Measurements from ENCODE around the gene NME2. TPM values are rescaled to one million over a fixed set of nuclear protein-coding genes. Genes with fewer than 3 reads are reported as not detected.

Gene NME2
- polyA plus RNA-seq, 1 donor from 2014 or later: 127 TPM

GRCh38 chr17:51180486-51180885 is 14.3 kb downstream of the NME2 start:
- Histone ChIP-seq H3K4me2 (ENCODE audit: low read length) (no peak overlapping the region), H3K79me2 (replicated peaks; ENCODE audit: insufficient read depth, low read length) (no peaks in the 10 kb centered on the region), H4K20me1 (ENCODE audit: insufficient read depth) (no peaks in the 10 kb centered on the region), H3K27ac (ENCODE audit: low read length) (no peak overlapping the region), H2AFZ (ENCODE audit: low read depth, low read length) (no peak overlapping the region), H3K9me3 (ENCODE audit: low read length) (no peaks in the 10 kb centered on the region), H3K9ac (ENCODE audit: low read length) (no peak overlapping the region), H3K27me3 (ENCODE audit: insufficient read depth, low read depth, low read length) (no peaks in the 10 kb centered on the region), H3K4me3 (ENCODE audit: low read length) (no peak overlapping the region), H3F3A (ENCODE audit: insufficient read depth, low read length, poor library complexity, severe bottlenecking) (no peaks in the 10 kb centered on the region), H3K9me2 (ENCODE audit: insufficient read depth, low read length) (no peaks in the 10 kb centered on the region), H3K36me3 (ENCODE audit: insufficient read depth, low read length) (peaks cover 17% of the 10 kb centered on the region)
- TF ChIP-seq RAD21 (conservative IDR thresholded peaks at IDR 0.05) (no peak), EP300 (conservative IDR thresholded peaks at IDR 0.05; ENCODE audit: poor library complexity, severe bottlenecking) (no peak), TAF1 (IDR thresholded peaks at IDR 0.05; ENCODE audit: low read depth) (no peak), REST (IDR thresholded peaks at IDR 0.05; ENCODE audit: borderline replicate concordance) (no peak), EZH2 (IDR thresholded peaks at IDR 0.05; ENCODE audit: borderline replicate concordance, insufficient read depth, low read length, poor library complexity, severe bottlenecking) (no peak), SMC3 (conservative IDR thresholded peaks at IDR 0.05; ENCODE audit: poor library complexity) (no peak)

GRCh38 chr17:51184124-51184523 is 17.9 kb downstream of the NME2 start:
- H3K27ac ChIP-seq (ENCODE audit: low read length): no peak overlapping the region
- H3K79me2 ChIP-seq (replicated peaks; ENCODE audit: insufficient read depth, low read length): no peaks in the 10 kb centered on the region
- H3K9me3 ChIP-seq (ENCODE audit: low read length): no peaks in the 10 kb centered on the region
- H4K20me1 ChIP-seq (ENCODE audit: insufficient read depth): no peaks in the 10 kb centered on the region
- no peak overlapping the region for H3K4me2 ChIP-seq (ENCODE audit: low read length)
- peaks cover 18% of the 10 kb centered on the region for H3K36me3 ChIP-seq (ENCODE audit: insufficient read depth, low read length)
- H3K9me2 ChIP-seq (ENCODE audit: insufficient read depth, low read length): no peaks in the 10 kb centered on the region
- no peak overlapping the region for H3K9ac ChIP-seq (ENCODE audit: low read length)
- no peak for TF ChIP-seq REST (IDR thresholded peaks at IDR 0.05; ENCODE audit: borderline replicate concordance)
- no peak for TF ChIP-seq SMC3 (conservative IDR thresholded peaks at IDR 0.05; ENCODE audit: poor library complexity)
- TF ChIP-seq POLR2AphosphoS5 (IDR thresholded peaks at IDR 0.05): no peak
- no peak for TF ChIP-seq TAF1 (IDR thresholded peaks at IDR 0.05; ENCODE audit: low read depth)
- no peak for TF ChIP-seq EZH2 (IDR thresholded peaks at IDR 0.05; ENCODE audit: borderline replicate concordance, insufficient read depth, low read length, poor library complexity, severe bottlenecking)
- no peak for TF ChIP-seq MXI1 (conservative IDR thresholded peaks at IDR 0.05; ENCODE audit: poor library complexity, severe bottlenecking)
- no peak for TF ChIP-seq EP300 (conservative IDR thresholded peaks at IDR 0.05; ENCODE audit: poor library complexity, severe bottlenecking)
- no peak for TF ChIP-seq RAD21 (conservative IDR thresholded peaks at IDR 0.05)
- TF ChIP-seq, protein P1, sequence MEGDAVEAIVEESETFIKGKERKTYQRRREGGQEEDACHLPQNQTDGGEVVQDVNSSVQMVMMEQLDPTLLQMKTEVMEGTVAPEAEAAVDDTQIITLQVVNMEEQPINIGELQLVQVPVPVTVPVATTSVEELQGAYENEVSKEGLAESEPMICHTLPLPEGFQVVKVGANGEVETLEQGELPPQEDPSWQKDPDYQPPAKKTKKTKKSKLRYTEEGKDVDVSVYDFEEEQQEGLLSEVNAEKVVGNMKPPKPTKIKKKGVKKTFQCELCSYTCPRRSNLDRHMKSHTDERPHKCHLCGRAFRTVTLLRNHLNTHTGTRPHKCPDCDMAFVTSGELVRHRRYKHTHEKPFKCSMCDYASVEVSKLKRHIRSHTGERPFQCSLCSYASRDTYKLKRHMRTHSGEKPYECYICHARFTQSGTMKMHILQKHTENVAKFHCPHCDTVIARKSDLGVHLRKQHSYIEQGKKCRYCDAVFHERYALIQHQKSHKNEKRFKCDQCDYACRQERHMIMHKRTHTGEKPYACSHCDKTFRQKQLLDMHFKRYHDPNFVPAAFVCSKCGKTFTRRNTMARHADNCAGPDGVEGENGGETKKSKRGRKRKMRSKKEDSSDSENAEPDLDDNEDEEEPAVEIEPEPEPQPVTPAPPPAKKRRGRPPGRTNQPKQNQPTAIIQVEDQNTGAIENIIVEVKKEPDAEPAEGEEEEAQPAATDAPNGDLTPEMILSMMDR (IDR thresholded peaks at IDR 0.05; ENCODE audit: poor library complexity, severe bottlenecking): no peak
- H3F3A ChIP-seq (ENCODE audit: insufficient read depth, low read length, poor library complexity, severe bottlenecking): no peaks in the 10 kb centered on the region
- H2AFZ ChIP-seq (ENCODE audit: low read depth, low read length): no peak overlapping the region
- H3K4me3 ChIP-seq (ENCODE audit: low read length): no peak overlapping the region
- H3K27me3 ChIP-seq (ENCODE audit: insufficient read depth, low read depth, low read length): no peaks in the 10 kb centered on the region

Data from neural cell (in vitro differentiated cells).